ENCODE data around the gene TMEM45A.
"Not testable (repeated sequence)": the region's sequence is repeated elsewhere in the genome, so short reads cannot be mapped to it uniquely, and the experiment has no call there.

The TMEM45A gene

GRCh38 chr3:100574536-100574935 lies 82.1 kb downstream of the TMEM45A start:
- H3K27ac ChIP-seq: no peak overlapping the region

DNA sequence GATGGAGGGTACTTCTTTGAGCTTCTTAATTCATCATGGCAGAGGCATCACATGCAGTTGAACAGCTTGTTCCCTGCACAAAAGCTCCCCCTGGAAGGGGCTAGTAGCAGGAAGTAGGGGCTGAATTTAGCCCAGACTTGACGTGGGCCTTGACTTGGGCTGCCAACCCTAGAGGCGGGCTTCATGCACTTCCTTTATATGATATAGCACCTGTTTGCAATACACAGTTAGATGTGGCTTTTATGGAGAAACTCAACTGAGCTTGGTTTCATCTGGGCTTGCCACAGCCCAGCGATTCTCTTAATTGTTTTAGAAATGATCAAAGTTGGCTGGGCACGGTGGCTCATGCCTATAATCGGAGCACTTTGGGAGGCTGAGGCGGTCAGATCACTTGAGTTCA lies 83.3 kb downstream of the TMEM45A start:
- TF ChIP-seq, protein P1, sequence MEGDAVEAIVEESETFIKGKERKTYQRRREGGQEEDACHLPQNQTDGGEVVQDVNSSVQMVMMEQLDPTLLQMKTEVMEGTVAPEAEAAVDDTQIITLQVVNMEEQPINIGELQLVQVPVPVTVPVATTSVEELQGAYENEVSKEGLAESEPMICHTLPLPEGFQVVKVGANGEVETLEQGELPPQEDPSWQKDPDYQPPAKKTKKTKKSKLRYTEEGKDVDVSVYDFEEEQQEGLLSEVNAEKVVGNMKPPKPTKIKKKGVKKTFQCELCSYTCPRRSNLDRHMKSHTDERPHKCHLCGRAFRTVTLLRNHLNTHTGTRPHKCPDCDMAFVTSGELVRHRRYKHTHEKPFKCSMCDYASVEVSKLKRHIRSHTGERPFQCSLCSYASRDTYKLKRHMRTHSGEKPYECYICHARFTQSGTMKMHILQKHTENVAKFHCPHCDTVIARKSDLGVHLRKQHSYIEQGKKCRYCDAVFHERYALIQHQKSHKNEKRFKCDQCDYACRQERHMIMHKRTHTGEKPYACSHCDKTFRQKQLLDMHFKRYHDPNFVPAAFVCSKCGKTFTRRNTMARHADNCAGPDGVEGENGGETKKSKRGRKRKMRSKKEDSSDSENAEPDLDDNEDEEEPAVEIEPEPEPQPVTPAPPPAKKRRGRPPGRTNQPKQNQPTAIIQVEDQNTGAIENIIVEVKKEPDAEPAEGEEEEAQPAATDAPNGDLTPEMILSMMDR (IDR thresholded peaks at IDR 0.05): no peak
- no peak for DNase-seq (ENCODE audit: low spot score)
- no peak overlapping the region for H3K4me3 ChIP-seq
- H3K27ac ChIP-seq: no peak overlapping the region

More at GRCh38 chr3:100574536-100574935, 82.1 kb downstream of the TMEM45A start:
- TF ChIP-seq, protein P1 (IDR thresholded peaks at IDR 0.05): no peak
- H3K4me3 ChIP-seq: no peak overlapping the region
- no peak for DNase-seq (ENCODE audit: low spot score)

- TF ChIP-seq, protein P1 (IDR thresholded peaks at IDR 0.05): no peak
Measured at GRCh38 chr3:100577382-100578008, 85.1 kb downstream of the TMEM45A start.

GRCh38 chr3:100578646-100579045 lies 86.2 kb downstream of the TMEM45A start:
- DNase-seq (ENCODE audit: low spot score): no peak
- TF ChIP-seq, protein P1 (IDR thresholded peaks at IDR 0.05): no peak
- Histone ChIP-seq H3K4me3 (no peak overlapping the region), H3K27ac (no peak overlapping the region)

More at GRCh38 chr3:100577382-100578008, 85.1 kb downstream of the TMEM45A start:
- no peak for DNase-seq (ENCODE audit: low spot score)
- H3K27ac ChIP-seq: no peak overlapping the region
- H3K4me3 ChIP-seq: no peak overlapping the region

- DNase-seq (ENCODE audit: low spot score): no peak
- TF ChIP-seq, protein P1 (IDR thresholded peaks at IDR 0.05): no peak
- no peak overlapping the region for H3K4me3 ChIP-seq
- H3K27ac ChIP-seq: no peak overlapping the region
Measured at GRCh38 chr3:100580147-100580546, 87.7 kb downstream of the TMEM45A start.

- H3K27ac ChIP-seq: no peak overlapping the region
- no peak overlapping the region for H3K4me3 ChIP-seq
- no peak for DNase-seq (ENCODE audit: low spot score)
- TF ChIP-seq, protein P1 (IDR thresholded peaks at IDR 0.05): no peak
Measured at GRCh38 chr3:100581650-100582049, 89.2 kb downstream of the TMEM45A start.

DNA sequence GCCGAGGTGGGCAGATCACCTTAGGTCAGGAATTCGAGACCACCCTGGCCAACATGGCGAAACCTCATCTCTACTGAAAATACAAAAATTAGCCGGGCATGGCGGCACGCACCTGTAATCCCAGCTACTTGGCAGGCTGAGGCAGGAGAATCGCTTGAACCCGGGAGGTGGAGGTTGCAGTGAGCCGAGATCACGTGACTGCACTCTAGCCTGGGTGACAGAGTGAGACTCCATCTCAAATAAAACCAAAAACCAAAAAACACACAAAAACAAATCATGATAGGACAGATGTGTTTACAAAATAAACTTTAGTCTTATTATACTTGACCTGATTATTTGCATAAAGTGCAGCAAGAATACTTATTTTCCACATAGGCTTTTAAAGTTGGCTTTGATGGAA lies 89.7 kb downstream of the TMEM45A start:
- not testable (repeated sequence) for DNase-seq (ENCODE audit: low spot score); H3K4me3 ChIP-seq; H3K27ac ChIP-seq
